Lung (tissue), 12 donors: ENCODE results near the gene MT1H. TPM values are rescaled to one million over a fixed set of nuclear protein-coding genes. Genes with fewer than 3 reads are reported as not detected.

ENCODE experiments used
- ATAC-seq: fragments of 200-7000 bp; cut with Tn5 transposase; one replicate; pipeline ENCODE4 v1.9.1; 2020; ENCODE audit warnings: moderate number of reproducible peaks; ENCODE audit not compliant: insufficient read depth, low FRiP score
- DNase-seq, 3 donors: peaks; one replicate each; pipeline ENCODE4 v3.0.0-alpha.2; 2013 to 2017
- H3K27ac ChIP-seq, 2 donors: one replicate each; pipeline ENCODE4 v1.5.1; 2013; ENCODE audit warnings: mild to moderate bottlenecking in 2 of 2, moderate library complexity in 2 of 2, control low read depth in 1 of 2, inconsistent platforms in 1 of 2, low read depth in 1 of 2, low read length in 1 of 2
- H3K27me3 ChIP-seq, 3 donors: one replicate each; pipeline ENCODE4 v1.5.1; 2013; ENCODE audit warnings: low read length in 2 of 3; ENCODE audit not compliant: control insufficient read depth in 3 of 3, insufficient read depth in 3 of 3
- H3K36me3 ChIP-seq, 4 donors: one replicate each; pipeline ENCODE4 v1.5.1; 2013; ENCODE audit warnings: low read length in 4 of 4, mild to moderate bottlenecking in 1 of 4, moderate library complexity in 1 of 4; ENCODE audit not compliant: control insufficient read depth in 4 of 4, insufficient read depth in 4 of 4
- H3K4me1 ChIP-seq, 5 donors: one replicate each; pipeline ENCODE4 v1.5.1; 2013; ENCODE audit warnings: low read length in 5 of 5, mild to moderate bottlenecking in 2 of 5, moderate library complexity in 1 of 5; ENCODE audit not compliant: control insufficient read depth in 5 of 5, insufficient read depth in 5 of 5
- H3K4me3 ChIP-seq: one replicate; pipeline ENCODE4 v1.5.1; 2013; ENCODE audit warnings: mild to moderate bottlenecking, control low read depth, moderate library complexity
- H3K9ac ChIP-seq, 2 donors: one replicate each; pipeline ENCODE4 v1.5.1; 2013; ENCODE audit warnings: low read length in 2 of 2, control low read depth in 1 of 2; ENCODE audit not compliant: insufficient read depth in 1 of 2
- H3K9me3 ChIP-seq, 4 donors: one replicate each; pipeline ENCODE4 v1.5.1; 2013; ENCODE audit warnings: low read length in 3 of 4, mild to moderate bottlenecking in 1 of 4, moderate library complexity in 1 of 4; ENCODE audit not compliant: control insufficient read depth in 4 of 4, insufficient read depth in 3 of 4
- WGBS, 2 donors: extraction: QIAGEN DNeasy Blood & Tissue Kit; methylation state at CpG; one replicate each; pipeline ENCODE4 v1.1.7; 2013; 5-methylcytosine and 5-hydroxymethylcytosine counted together
- polyA plus RNA-seq, 2 donors: library from polyadenylated mRNA; stranded (reverse); fragments of 200-250 nt; gene quantifications; one replicate each; pipeline ENCODE4 v1.2.1, GENCODE V29; 2013
- total RNA-seq, 2 donors: library from RNA; depleted of rRNA in 1 of 2; stranded (reverse); fragments of >200 nt in 1 of 2; gene quantifications; one replicate each; pipeline ENCODE4 v1.2.1, GENCODE V29; 2014 to 2021
- TF ChIP-seq, protein P1 (sequence below): IDR thresholded peaks from 2 replicates; pipeline ENCODE4 v1.5.1; 2012; ENCODE audit warnings: mild to moderate bottlenecking; ENCODE audit errors: control extremely low read depth, extremely low read depth
- donor health status: control.
- donor health status: control.
- donor health status: Bipolar disorder and iron deficiency.
- donor health status: healthy.
- donor health status: DM: yes; HTN: yes; CAD: no.

MT1H gene
- total and polyA plus RNA-seq, 4 donors, result 1.9 to 10.3 (median 4.4) TPM; not detected in 1

DNA sequence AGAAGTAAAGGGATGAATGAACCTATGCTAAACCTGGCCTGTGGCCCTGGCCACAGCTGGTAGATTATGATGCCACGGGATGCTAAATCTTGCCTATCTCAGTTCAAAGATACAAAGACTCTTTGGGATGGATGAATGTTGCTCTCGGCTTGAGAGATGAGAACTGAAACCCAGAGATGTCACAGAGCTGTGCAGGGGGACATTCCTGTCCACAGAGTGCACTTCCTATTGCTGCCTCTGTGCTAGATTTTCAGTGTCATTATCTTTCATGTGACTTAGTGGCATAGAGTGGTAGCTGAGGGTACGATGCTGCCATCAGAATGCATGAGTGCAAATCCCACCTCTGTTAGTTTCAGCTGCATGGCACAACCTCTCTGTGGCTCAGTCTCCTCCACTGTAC, 39.5 kb upstream of the MT1H start:
- ATAC-seq (no peak), DNase-seq (no peak)
- TF ChIP-seq, protein P1, sequence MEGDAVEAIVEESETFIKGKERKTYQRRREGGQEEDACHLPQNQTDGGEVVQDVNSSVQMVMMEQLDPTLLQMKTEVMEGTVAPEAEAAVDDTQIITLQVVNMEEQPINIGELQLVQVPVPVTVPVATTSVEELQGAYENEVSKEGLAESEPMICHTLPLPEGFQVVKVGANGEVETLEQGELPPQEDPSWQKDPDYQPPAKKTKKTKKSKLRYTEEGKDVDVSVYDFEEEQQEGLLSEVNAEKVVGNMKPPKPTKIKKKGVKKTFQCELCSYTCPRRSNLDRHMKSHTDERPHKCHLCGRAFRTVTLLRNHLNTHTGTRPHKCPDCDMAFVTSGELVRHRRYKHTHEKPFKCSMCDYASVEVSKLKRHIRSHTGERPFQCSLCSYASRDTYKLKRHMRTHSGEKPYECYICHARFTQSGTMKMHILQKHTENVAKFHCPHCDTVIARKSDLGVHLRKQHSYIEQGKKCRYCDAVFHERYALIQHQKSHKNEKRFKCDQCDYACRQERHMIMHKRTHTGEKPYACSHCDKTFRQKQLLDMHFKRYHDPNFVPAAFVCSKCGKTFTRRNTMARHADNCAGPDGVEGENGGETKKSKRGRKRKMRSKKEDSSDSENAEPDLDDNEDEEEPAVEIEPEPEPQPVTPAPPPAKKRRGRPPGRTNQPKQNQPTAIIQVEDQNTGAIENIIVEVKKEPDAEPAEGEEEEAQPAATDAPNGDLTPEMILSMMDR, result no peak
- no peaks in the 10 kb centered on the region for H3K36me3 ChIP-seq
- H3K9me3 ChIP-seq, result peaks cover 0 to 4% (median 0%) of the 10 kb centered on the region in 4 donors
- H3K4me3 ChIP-seq, result no peak overlapping the region
- peaks cover 0 to 18% (median 0%) of the 10 kb centered on the region in 5 donors for H3K4me1 ChIP-seq
- H3K9ac ChIP-seq, result no peak overlapping the region
- H3K27me3 ChIP-seq, result peaks cover 0 to 58% (median 46%) of the 10 kb centered on the region in 3 donors
- H3K27ac ChIP-seq, result no peak overlapping the region
- 81% methylated on average over 3 of the region's 3 CpGs for WGBS, 2 donors

DNA sequence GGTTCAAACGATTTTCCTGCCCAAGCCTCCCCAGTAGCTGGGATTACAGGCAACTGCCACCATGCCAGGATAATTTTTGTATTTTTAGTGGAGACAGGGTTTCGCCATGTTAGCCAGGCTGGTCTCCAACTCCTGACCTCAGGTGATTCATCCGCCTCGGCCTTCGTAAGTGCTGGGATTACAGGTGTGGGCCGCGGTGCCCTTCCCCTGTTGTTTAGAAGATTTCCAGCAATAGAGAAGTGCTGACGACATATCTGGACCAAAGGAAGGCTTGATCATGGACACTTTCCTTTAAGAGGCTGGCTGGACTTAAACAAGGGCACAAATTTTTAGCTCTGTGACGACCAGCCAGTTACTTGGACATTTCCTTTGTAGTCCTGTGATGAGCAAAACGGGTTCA, 38.4 kb upstream of the MT1H start:
- H3K4me3 ChIP-seq, result no peak overlapping the region
- H3K27ac ChIP-seq, result no peak overlapping the region
- ATAC-seq, result no peak
- H3K4me1 ChIP-seq, result peaks cover 0 to 18% (median 0%) of the 10 kb centered on the region in 5 donors
- TF ChIP-seq, protein P1, result no peak
- H3K9me3 ChIP-seq, result peaks cover 0 to 10% (median 0%) of the 10 kb centered on the region in 4 donors
- H3K27me3 ChIP-seq, result peaks cover 0 to 60% (median 52%) of the 10 kb centered on the region in 3 donors
- no peak overlapping the region for H3K9ac ChIP-seq
- no peaks in the 10 kb centered on the region for H3K36me3 ChIP-seq
- no peak for DNase-seq
- 84 to 90% methylated on average over 10 of the region's 10 CpGs for WGBS, 2 donors

DNA sequence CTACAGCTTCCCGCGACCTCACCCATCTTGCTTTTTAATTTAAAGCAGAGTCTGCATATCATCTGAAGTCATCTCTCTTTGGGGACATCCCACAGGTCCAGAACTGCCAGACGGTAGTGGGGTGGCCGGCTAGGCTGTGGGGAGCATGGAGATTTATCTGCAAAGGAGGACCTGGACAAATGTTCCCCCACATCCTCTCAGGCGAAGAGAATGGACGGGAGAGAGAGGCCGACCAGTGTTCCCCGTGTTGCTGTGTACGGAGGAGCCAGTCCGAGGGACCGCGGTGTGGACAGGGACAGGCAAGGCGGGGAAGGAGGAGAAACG, 37.8 kb upstream of the MT1H start:
- WGBS, 2 donors, result 22 to 33% methylated on average over 14 of the region's 14 CpGs
- peaks cover 0 to 66% (median 56%) of the 10 kb centered on the region in 3 donors for H3K27me3 ChIP-seq
- no peaks in the 10 kb centered on the region for H3K36me3 ChIP-seq
- ATAC-seq, result no peak
- no peak for DNase-seq
- peaks cover 0 to 10% (median 0%) of the 10 kb centered on the region in 4 donors for H3K9me3 ChIP-seq
- peaks cover 0 to 12% (median 0%) of the 10 kb centered on the region in 5 donors for H3K4me1 ChIP-seq
- TF ChIP-seq, protein P1, result no peak
- no peak overlapping the region for H3K4me3 ChIP-seq
- peak overlapping the region; percentile 17 to 87 for H3K27ac ChIP-seq
- H3K9ac ChIP-seq, result peak overlapping the region in 1 of 2 donors; percentile 28

DNA sequence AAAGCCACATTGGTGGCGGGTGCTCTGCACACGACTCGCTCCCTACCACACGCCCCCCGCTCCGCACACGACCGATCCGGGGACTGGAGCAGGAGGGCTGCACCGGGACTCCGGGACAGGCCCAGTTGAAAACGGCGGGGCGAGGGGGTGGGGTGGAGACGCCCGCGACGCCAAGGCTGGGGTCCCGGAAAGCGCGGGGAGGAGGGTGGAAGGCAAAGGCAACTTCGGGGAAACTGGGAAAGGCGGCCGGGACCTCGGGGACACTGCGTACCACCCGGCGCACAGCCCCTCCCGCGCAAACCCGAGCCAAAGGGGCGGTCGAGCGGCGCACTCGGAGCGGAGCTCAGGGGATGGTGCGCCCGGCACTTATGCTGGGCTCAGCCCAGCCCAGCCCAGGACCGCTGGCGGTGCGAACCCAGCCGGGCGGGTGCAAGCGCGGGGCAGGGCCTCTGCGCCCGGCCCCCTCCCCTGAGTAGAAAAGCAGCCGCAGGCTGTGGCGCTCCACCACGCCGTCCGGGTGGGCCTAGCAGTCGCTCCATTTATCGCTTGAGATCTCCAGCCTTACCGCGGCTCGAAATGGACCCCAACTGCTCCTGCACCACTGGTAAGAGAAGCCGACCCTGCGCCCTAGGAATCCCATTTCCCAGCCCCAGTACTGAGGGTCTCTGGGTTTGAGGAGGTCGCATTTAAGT, 37.3 kb upstream of the MT1H start, which contains the start of gene MT1M:
Gene MT1M (plus strand): TSS at position 504 of the 692 bp plus-strand sequence. CDS start 73 bp downstream, at position 577.
- TF ChIP-seq, protein P1, result no peak
- H3K27ac ChIP-seq, result peak within 1 kb of the TSS; percentile 17 to 87
- H3K9me3 ChIP-seq, result peaks cover 0 to 10% (median 0%) of the 10 kb centered on the region in 4 donors
- ATAC-seq (peak; percentile 74), DNase-seq (peak; percentile 34 to 48 (median 39))
- peak within 1 kb of the TSS in 1 of 2 donors; percentile 28 for H3K9ac ChIP-seq
- H3K36me3 ChIP-seq, result no peaks in the 10 kb centered on the region
- H3K27me3 ChIP-seq, result peaks cover 0 to 71% (median 59%) of the 10 kb centered on the region in 3 donors
- H3K4me3 ChIP-seq, result peak within 1 kb of the TSS; percentile 37
- H3K4me1 ChIP-seq, result peaks cover 0 to 12% (median 0%) of the 10 kb centered on the region in 5 donors
- WGBS, 2 donors, result 0 to 1% methylated on average over 59 to 61 of the region's 61 CpGs
